Osteoblast (primary cell): ENCODE results near the gene GSAP. TPM values are rescaled to one million over a fixed set of nuclear protein-coding genes. Genes with fewer than 3 reads are reported as not detected.

Experiments
- DNase-seq: peaks from one replicate; pipeline ENCODE4 v3.0.0; 2011; ENCODE audit warnings: low spot score, mixed read lengths; ENCODE audit not compliant: insufficient read length; ENCODE audit errors: missing footprints
- H2AFZ ChIP-seq: 2 replicates; pipeline ENCODE4 v1.6.0; 2011; ENCODE audit warnings: mild to moderate bottlenecking, low read length
- H3K27ac ChIP-seq: 2 replicates; pipeline ENCODE4 v1.5.1; 2011; ENCODE audit warnings: mild to moderate bottlenecking, low read depth, low read length, moderate library complexity
- H3K27me3 ChIP-seq: 2 replicates; pipeline ENCODE4 v1.6.0; 2012; ENCODE audit warnings: mild to moderate bottlenecking, control low read depth, inconsistent platforms, low read length, moderate library complexity; ENCODE audit not compliant: insufficient read depth
- H3K36me3 ChIP-seq: 2 replicates; pipeline ENCODE4 v1.5.1; 2011; ENCODE audit warnings: mild to moderate bottlenecking, low read length, control low read depth, moderate library complexity; ENCODE audit not compliant: insufficient read depth
- H3K4me1 ChIP-seq: 2 replicates; pipeline ENCODE4 v1.5.1; 2011; ENCODE audit warnings: mild to moderate bottlenecking, low read length, control low read depth, moderate library complexity; ENCODE audit not compliant: insufficient read depth
- H3K4me2 ChIP-seq: 2 replicates; pipeline ENCODE4 v1.6.0; 2011; ENCODE audit warnings: mild to moderate bottlenecking, low read length; ENCODE audit not compliant: insufficient read depth
- H3K4me3 ChIP-seq: fragments of 200-600 bp; sonication (generic); 3 replicates; pipeline ENCODE4 v1.5.1; 2012; ENCODE audit warnings: mild to moderate bottlenecking, low read length, inconsistent platforms; ENCODE audit not compliant: insufficient read depth
- H3K79me2 ChIP-seq: 2 replicates; pipeline ENCODE4 v1.6.0; 2012; ENCODE audit warnings: mild to moderate bottlenecking, low read length, control low read depth, inconsistent platforms; ENCODE audit not compliant: insufficient read depth
- H3K9me3 ChIP-seq: 2 replicates; pipeline ENCODE4 v1.5.1; 2011; ENCODE audit warnings: low read depth, low read length, control low read depth
- H4K20me1 ChIP-seq: 2 replicates; pipeline ENCODE4 v1.6.0; 2012; ENCODE audit warnings: mild to moderate bottlenecking, low read length, control low read depth; ENCODE audit not compliant: insufficient read depth
- total RNA-seq: library from RNA; depleted of rRNA; stranded (reverse); fragments of >200 nt; gene quantifications from 2 replicates; pipeline ENCODE4 v1.2.3, GENCODE V29; 2012
- TF ChIP-seq, protein P1 (sequence below): IDR thresholded peaks from 2 replicates; pipeline ENCODE4 v1.5.1; 2011; ENCODE audit warnings: mild to moderate bottlenecking, low read depth, low read length, moderate library complexity; ENCODE audit errors: extremely low read depth

Gene GSAP
- total RNA-seq, 1 donor = 13.0 TPM

DNA sequence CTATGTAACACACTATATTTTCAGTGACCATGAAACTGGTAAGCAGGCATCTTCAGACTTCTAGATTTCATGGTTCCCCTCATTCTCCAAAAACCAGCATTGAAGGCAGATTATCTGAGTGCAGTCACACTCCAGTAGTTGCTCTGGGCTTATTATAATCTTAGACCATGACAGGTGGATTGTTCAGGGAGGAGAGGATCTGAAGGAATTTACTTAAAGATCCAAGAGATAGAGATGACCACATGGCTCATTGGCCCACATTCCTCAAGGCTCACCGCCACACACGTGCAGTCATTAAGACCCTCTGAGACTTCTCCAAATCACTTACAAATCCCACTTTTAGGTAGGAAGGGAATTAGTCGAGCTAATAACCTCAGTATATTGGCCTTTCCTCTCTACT is 55.2 kb downstream of the GSAP start:
- H3K27me3 ChIP-seq = no peaks in the 10 kb centered on the region
- no peak overlapping the region for H3K27ac ChIP-seq
- no peaks in the 10 kb centered on the region for H3K79me2 ChIP-seq
- no peak overlapping the region for H3K4me3 ChIP-seq
- H3K4me1 ChIP-seq = no peaks in the 10 kb centered on the region
- no peak overlapping the region for H2AFZ ChIP-seq
- TF ChIP-seq, protein P1, sequence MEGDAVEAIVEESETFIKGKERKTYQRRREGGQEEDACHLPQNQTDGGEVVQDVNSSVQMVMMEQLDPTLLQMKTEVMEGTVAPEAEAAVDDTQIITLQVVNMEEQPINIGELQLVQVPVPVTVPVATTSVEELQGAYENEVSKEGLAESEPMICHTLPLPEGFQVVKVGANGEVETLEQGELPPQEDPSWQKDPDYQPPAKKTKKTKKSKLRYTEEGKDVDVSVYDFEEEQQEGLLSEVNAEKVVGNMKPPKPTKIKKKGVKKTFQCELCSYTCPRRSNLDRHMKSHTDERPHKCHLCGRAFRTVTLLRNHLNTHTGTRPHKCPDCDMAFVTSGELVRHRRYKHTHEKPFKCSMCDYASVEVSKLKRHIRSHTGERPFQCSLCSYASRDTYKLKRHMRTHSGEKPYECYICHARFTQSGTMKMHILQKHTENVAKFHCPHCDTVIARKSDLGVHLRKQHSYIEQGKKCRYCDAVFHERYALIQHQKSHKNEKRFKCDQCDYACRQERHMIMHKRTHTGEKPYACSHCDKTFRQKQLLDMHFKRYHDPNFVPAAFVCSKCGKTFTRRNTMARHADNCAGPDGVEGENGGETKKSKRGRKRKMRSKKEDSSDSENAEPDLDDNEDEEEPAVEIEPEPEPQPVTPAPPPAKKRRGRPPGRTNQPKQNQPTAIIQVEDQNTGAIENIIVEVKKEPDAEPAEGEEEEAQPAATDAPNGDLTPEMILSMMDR = no peak
- H3K4me2 ChIP-seq = no peak overlapping the region
- no peaks in the 10 kb centered on the region for H4K20me1 ChIP-seq
- no peaks in the 10 kb centered on the region for H3K36me3 ChIP-seq
- no peak for DNase-seq
- no peaks in the 10 kb centered on the region for H3K9me3 ChIP-seq

DNA sequence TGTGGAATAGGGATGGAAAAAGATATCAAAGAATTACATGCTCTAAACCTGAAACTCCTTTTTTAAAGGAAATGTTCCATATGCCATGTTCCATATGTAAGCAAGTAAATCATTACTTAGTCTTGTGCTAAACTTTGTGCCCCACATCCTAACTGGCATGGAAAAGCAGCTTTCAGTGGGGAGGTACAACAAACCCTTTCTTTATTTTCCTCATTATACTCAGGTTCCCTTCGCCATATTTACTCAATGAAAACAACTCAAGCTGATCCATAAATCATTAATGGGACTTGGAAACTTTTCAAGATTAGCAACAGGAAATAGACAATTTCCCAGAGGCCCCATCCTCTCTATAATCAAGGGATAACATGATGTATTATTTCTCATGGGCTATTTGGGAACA is 56.0 kb downstream of the GSAP start:
- Histone ChIP-seq H3K9me3 (no peaks in the 10 kb centered on the region), H2AFZ (no peak overlapping the region), H3K27ac (no peak overlapping the region), H4K20me1 (no peaks in the 10 kb centered on the region), H3K79me2 (no peaks in the 10 kb centered on the region), H3K4me1 (no peaks in the 10 kb centered on the region), H3K4me3 (no peak overlapping the region), H3K27me3 (no peaks in the 10 kb centered on the region), H3K36me3 (no peaks in the 10 kb centered on the region), H3K4me2 (no peak overlapping the region)
- TF ChIP-seq, protein P1 = no peak
- DNase-seq = no peak

DNA sequence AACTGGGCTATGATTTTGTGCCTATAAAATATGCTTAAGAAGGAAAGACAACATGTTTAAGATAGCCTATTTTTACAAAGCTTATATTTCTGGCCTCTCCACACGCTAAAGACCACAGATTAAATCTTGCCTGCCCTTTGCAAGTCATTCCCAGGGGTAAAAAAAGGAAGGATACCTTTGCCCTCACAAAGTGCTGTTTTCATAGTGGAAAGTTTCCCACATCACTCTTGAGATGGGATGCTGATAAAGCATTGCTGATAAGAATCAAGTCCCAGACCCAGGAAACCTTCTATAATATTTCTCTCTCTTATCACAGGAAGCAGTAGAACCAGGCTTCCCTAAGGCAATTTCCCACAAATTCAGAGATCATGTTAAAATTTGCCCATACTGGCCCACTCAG is 56.5 kb downstream of the GSAP start:
- Histone ChIP-seq H4K20me1 (no peaks in the 10 kb centered on the region), H3K9me3 (no peaks in the 10 kb centered on the region), H3K4me3 (no peak overlapping the region), H3K4me1 (no peaks in the 10 kb centered on the region), H3K4me2 (no peak overlapping the region), H3K79me2 (no peaks in the 10 kb centered on the region), H3K27me3 (no peaks in the 10 kb centered on the region), H3K27ac (no peak overlapping the region), H3K36me3 (no peaks in the 10 kb centered on the region), H2AFZ (no peak overlapping the region)
- TF ChIP-seq, protein P1 = no peak
- DNase-seq = no peak

DNA sequence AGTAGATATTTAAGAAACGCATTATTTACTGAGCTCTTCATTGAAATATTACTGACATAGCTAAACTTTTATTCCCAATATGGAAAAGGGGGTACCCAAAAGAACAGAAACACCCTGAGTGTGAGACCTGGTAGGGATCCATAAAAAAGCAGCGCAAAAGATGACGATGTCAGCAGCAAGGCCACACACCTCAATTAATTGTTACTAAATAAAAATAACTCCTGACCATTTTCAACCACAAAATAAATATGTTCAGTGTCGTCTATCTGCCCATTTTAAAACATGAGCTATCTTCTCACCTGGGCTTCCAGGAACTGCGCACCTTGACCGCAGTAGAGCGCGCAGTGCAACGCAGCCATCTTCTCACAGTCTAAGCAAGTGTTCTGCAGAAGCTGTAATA is 61.2 kb downstream of the GSAP start:
- Histone ChIP-seq H3K79me2 (no peaks in the 10 kb centered on the region), H3K9me3 (no peaks in the 10 kb centered on the region), H3K4me1 (no peaks in the 10 kb centered on the region), H4K20me1 (no peaks in the 10 kb centered on the region), H3K36me3 (no peaks in the 10 kb centered on the region), H3K27ac (no peak overlapping the region), H2AFZ (no peak overlapping the region), H3K27me3 (no peaks in the 10 kb centered on the region), H3K4me2 (no peak overlapping the region), H3K4me3 (no peak overlapping the region)
- TF ChIP-seq, protein P1 = no peak
- no peak for DNase-seq
